ENCODE data around the gene PPFIA4. TPM values are rescaled to one million over a fixed set of nuclear protein-coding genes. Genes with fewer than 3 reads are reported as not detected.

PPFIA4 gene
- polyA plus RNA-seq, 6 donors from 2014 or later = not detected

GRCh38 chr1:203026666-203027663 lies 674 bp downstream of the PPFIA4 start:
- ATAC-seq (ENCODE audit: low read depth in 2 of 2) (peak; percentile 41 to 42), DNase-seq (no peak)
- H3K4me1 Mint-ChIP-seq = peaks cover 4 to 12% (median 10%) of the 10 kb centered on the region in 3 donors
- peaks cover 0 to 4% of the 10 kb centered on the region in 2 donors for H3K36me3 Mint-ChIP-seq
- H3K4me3 Mint-ChIP-seq = peak overlapping the region; percentile 68 to 91 (median 82)
- peaks cover 0 to 8% (median 4%) of the 10 kb centered on the region in 3 donors for H3K27me3 Mint-ChIP-seq
- peaks cover 0 to 5% (median 0%) of the 10 kb centered on the region in 7 donors for H3K9me3 Mint-ChIP-seq
- H3K27ac Mint-ChIP-seq = peak overlapping the region in 3 of 6 donors; percentile 20 to 72 (median 23)

- DNase-seq = no peak
- Mint-ChIP-seq H3K27ac (peak overlapping the region in 1 of 6 donors; percentile 5), H3K9me3 (peaks cover 0 to 5% (median 0%) of the 10 kb centered on the region in 7 donors), H3K36me3 (peaks cover 0 to 4% of the 10 kb centered on the region in 2 donors), H3K4me3 (peak overlapping the region in 5 of 8 donors; percentile 68 to 88 (median 83)), H3K4me1 (peaks cover 4 to 12% (median 10%) of the 10 kb centered on the region in 3 donors), H3K27me3 (peaks cover 0 to 8% (median 4%) of the 10 kb centered on the region in 3 donors)
- ATAC-seq (ENCODE audit: low read depth in 2 of 2) = no peak
Observed at GRCh38 chr1:203028067-203028783, 1.9 kb downstream of the PPFIA4 start.

- Mint-ChIP-seq H3K27me3 (peaks cover 0 to 8% (median 4%) of the 10 kb centered on the region in 3 donors), H3K36me3 (peaks cover 0 to 4% of the 10 kb centered on the region in 2 donors), H3K4me1 (peaks cover 4 to 12% (median 10%) of the 10 kb centered on the region in 3 donors), H3K27ac (no peak overlapping the region), H3K9me3 (peaks cover 0 to 5% (median 0%) of the 10 kb centered on the region in 7 donors), H3K4me3 (peak overlapping the region in 2 of 8 donors; percentile 19 to 83)
- DNase-seq (no peak), ATAC-seq (ENCODE audit: low read depth in 2 of 2) (no peak)
Observed at GRCh38 chr1:203028784-203029553, 2.7 kb downstream of the PPFIA4 start.

- no peak overlapping the region for H3K27ac Mint-ChIP-seq
Observed at GRCh38 chr1:203031467-203031866, 5.2 kb downstream of the PPFIA4 start.

GRCh38 chr1:203033287-203033686 lies 7.0 kb downstream of the PPFIA4 start:
- Mint-ChIP-seq H3K36me3 (no peaks in the 10 kb centered on the region), H3K4me3 (no peak overlapping the region), H3K4me1 (no peaks in the 10 kb centered on the region), H3K27me3 (peaks cover 0 to 10% (median 4%) of the 10 kb centered on the region in 3 donors), H3K27ac (peak overlapping the region in 1 of 6 donors; percentile 38), H3K9me3 (no peaks in the 10 kb centered on the region)
- ATAC-seq (ENCODE audit: low read depth in 2 of 2) = no peak
- DNase-seq = no peak

More at GRCh38 chr1:203031467-203031866, 5.2 kb downstream of the PPFIA4 start:
- ATAC-seq (ENCODE audit: low read depth in 2 of 2) = no peak
- H3K4me3 Mint-ChIP-seq = no peak overlapping the region
- H3K36me3 Mint-ChIP-seq = no peaks in the 10 kb centered on the region
- H3K4me1 Mint-ChIP-seq = peaks cover 0 to 8% (median 0%) of the 10 kb centered on the region in 3 donors
- H3K9me3 Mint-ChIP-seq = no peaks in the 10 kb centered on the region
- DNase-seq = no peak
- peaks cover 0 to 8% (median 4%) of the 10 kb centered on the region in 3 donors for H3K27me3 Mint-ChIP-seq

GRCh38 chr1:203033917-203034316 lies 7.6 kb downstream of the PPFIA4 start:
- no peak overlapping the region for H3K4me3 Mint-ChIP-seq
- no peaks in the 10 kb centered on the region for H3K36me3 Mint-ChIP-seq
- peak overlapping the region in 2 of 6 donors; percentile 60 to 79 for H3K27ac Mint-ChIP-seq
- H3K4me1 Mint-ChIP-seq = no peaks in the 10 kb centered on the region
- H3K27me3 Mint-ChIP-seq = peaks cover 2 to 8% (median 4%) of the 10 kb centered on the region in 3 donors
- ATAC-seq (ENCODE audit: low read depth in 2 of 2) (no peak), DNase-seq (no peak)
- no peaks in the 10 kb centered on the region for H3K9me3 Mint-ChIP-seq

GRCh38 chr1:203034422-203035110 lies 8.3 kb downstream of the PPFIA4 start:
- DNase-seq (no peak), ATAC-seq (ENCODE audit: low read depth in 2 of 2) (no peak)
- peaks cover 9 to 15% (median 9%) of the 10 kb centered on the region in 3 donors for H3K27me3 Mint-ChIP-seq
- peak overlapping the region in 1 of 6 donors; percentile 79 for H3K27ac Mint-ChIP-seq
- no peaks in the 10 kb centered on the region for H3K9me3 Mint-ChIP-seq
- no peak overlapping the region for H3K4me3 Mint-ChIP-seq
- peaks cover 0 to 6% (median 5%) of the 10 kb centered on the region in 3 donors for H3K4me1 Mint-ChIP-seq
- no peaks in the 10 kb centered on the region for H3K36me3 Mint-ChIP-seq

GRCh38 chr1:203035111-203036000 lies 9.1 kb downstream of the PPFIA4 start:
- peaks cover 9 to 16% (median 10%) of the 10 kb centered on the region in 3 donors for H3K27me3 Mint-ChIP-seq
- H3K4me3 Mint-ChIP-seq = no peak overlapping the region
- no peaks in the 10 kb centered on the region for H3K36me3 Mint-ChIP-seq
- H3K4me1 Mint-ChIP-seq = peaks cover 0 to 7% (median 5%) of the 10 kb centered on the region in 3 donors
- ATAC-seq (ENCODE audit: low read depth in 2 of 2) (no peak), DNase-seq (no peak)
- H3K27ac Mint-ChIP-seq = peak overlapping the region in 1 of 6 donors; percentile 57
- no peaks in the 10 kb centered on the region for H3K9me3 Mint-ChIP-seq

- no peaks in the 10 kb centered on the region for H3K36me3 Mint-ChIP-seq
- no peak for DNase-seq
- H3K4me1 Mint-ChIP-seq = peaks cover 2 to 7% (median 5%) of the 10 kb centered on the region in 3 donors
- no peak overlapping the region for H3K27ac Mint-ChIP-seq
- no peaks in the 10 kb centered on the region for H3K9me3 Mint-ChIP-seq
- no peak for ATAC-seq (ENCODE audit: low read depth in 2 of 2)
- no peak overlapping the region for H3K4me3 Mint-ChIP-seq
- H3K27me3 Mint-ChIP-seq = peaks cover 9 to 16% (median 10%) of the 10 kb centered on the region in 3 donors
Observed at GRCh38 chr1:203036135-203036534, 9.8 kb downstream of the PPFIA4 start.

- no peaks in the 10 kb centered on the region for H3K9me3 Mint-ChIP-seq
- peaks cover 2 to 7% (median 5%) of the 10 kb centered on the region in 3 donors for H3K4me1 Mint-ChIP-seq
- H3K4me3 Mint-ChIP-seq = no peak overlapping the region
- H3K27ac Mint-ChIP-seq = peak overlapping the region in 1 of 6 donors; percentile 49
- DNase-seq = no peak
- no peak for ATAC-seq (ENCODE audit: low read depth in 2 of 2)
- no peaks in the 10 kb centered on the region for H3K36me3 Mint-ChIP-seq
- H3K27me3 Mint-ChIP-seq = peaks cover 9 to 16% (median 10%) of the 10 kb centered on the region in 3 donors
Observed at GRCh38 chr1:203036537-203036936, 10.2 kb downstream of the PPFIA4 start.

- H3K4me1 Mint-ChIP-seq = peaks cover 2 to 7% (median 5%) of the 10 kb centered on the region in 3 donors
- peak overlapping the region in 1 of 6 donors; percentile 33 for H3K27ac Mint-ChIP-seq
- H3K4me3 Mint-ChIP-seq = no peak overlapping the region
- DNase-seq = no peak
- H3K27me3 Mint-ChIP-seq = peaks cover 5 to 16% (median 10%) of the 10 kb centered on the region in 3 donors
- ATAC-seq (ENCODE audit: low read depth in 2 of 2) = no peak
- no peaks in the 10 kb centered on the region for H3K9me3 Mint-ChIP-seq
- H3K36me3 Mint-ChIP-seq = no peaks in the 10 kb centered on the region
Observed at GRCh38 chr1:203037509-203038190, 11.4 kb downstream of the PPFIA4 start.

Measured in naive B cell (primary cell).